KOPT-K1 (cell line): ENCODE data around the gene MTERF2.
A peak's percentile ranks its signal among the peaks of the same experiment; 100 is the strongest.
"Not testable (repeated sequence)": the region's sequence is repeated elsewhere in the genome, so short reads cannot be mapped to it uniquely, and the experiment has no call there.

Experiments used
- H3K27ac ChIP-seq: fragments of 200-600 bp; sonication (generic); 2 replicates; pipeline ENCODE4 v1.5.1; 2016; ENCODE audit warnings: antibody characterized with exemption, mild to moderate bottlenecking, low read depth, low read length; ENCODE audit not compliant: poor library complexity, severe bottlenecking
- H3K36me3 ChIP-seq: fragments of 200-600 bp; sonication (generic); 2 replicates; pipeline ENCODE4 v1.5.1; 2017; ENCODE audit warnings: antibody characterized with exemption, mild to moderate bottlenecking, low read length, moderate library complexity; ENCODE audit not compliant: insufficient read depth
- H3K9me3 ChIP-seq: fragments of 200-600 bp; sonication (generic); 2 replicates; pipeline ENCODE4 v1.5.1; 2017; ENCODE audit warnings: antibody characterized with exemption, low read length, mild to moderate bottlenecking; ENCODE audit not compliant: insufficient read depth, poor library complexity, severe bottlenecking

Gene MTERF2, protein sequence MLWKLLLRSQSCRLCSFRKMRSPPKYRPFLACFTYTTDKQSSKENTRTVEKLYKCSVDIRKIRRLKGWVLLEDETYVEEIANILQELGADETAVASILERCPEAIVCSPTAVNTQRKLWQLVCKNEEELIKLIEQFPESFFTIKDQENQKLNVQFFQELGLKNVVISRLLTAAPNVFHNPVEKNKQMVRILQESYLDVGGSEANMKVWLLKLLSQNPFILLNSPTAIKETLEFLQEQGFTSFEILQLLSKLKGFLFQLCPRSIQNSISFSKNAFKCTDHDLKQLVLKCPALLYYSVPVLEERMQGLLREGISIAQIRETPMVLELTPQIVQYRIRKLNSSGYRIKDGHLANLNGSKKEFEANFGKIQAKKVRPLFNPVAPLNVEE

GRCh38 chr12:106986625-106987389 is at the start of gene MTERF2:
Gene MTERF2, minus strand, starts transcription at chr12:106987146. Its CDS starts 8,432 bp downstream, at chr12:106978714.
- Histone ChIP-seq H3K36me3 (no peaks in the 10 kb centered on the region), H3K27ac (peak within 1 kb of the TSS; percentile 53), H3K9me3 (no peaks in the 10 kb centered on the region)

DNA sequence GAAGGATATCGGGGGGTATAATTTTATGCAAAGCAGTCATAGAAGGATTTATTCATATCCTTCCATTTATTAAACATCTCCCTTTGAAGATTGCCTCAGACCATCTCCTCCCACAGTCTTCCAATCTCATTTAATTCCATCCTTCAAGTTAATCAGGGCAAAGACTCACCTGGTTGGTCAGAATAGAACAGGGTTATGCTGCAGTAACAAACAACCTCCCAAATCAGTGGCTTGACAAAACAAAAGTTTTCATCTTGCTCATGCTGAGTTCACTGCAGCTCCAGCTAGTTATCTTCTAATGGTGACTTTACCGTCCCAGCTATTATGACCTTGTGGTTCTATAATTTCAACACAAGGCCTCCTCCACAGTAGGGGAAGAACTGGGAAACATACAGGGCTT is 48.8 kb upstream of the MTERF2 start:
- H3K27ac ChIP-seq: no peak overlapping the region
- H3K36me3 ChIP-seq: no peaks in the 10 kb centered on the region
- H3K9me3 ChIP-seq: no peaks in the 10 kb centered on the region

GRCh38 chr12:107033758-107034739 is 47.1 kb upstream of the MTERF2 start:
- Histone ChIP-seq H3K27ac (no peak overlapping the region), H3K9me3 (no peaks in the 10 kb centered on the region), H3K36me3 (no peaks in the 10 kb centered on the region)

DNA sequence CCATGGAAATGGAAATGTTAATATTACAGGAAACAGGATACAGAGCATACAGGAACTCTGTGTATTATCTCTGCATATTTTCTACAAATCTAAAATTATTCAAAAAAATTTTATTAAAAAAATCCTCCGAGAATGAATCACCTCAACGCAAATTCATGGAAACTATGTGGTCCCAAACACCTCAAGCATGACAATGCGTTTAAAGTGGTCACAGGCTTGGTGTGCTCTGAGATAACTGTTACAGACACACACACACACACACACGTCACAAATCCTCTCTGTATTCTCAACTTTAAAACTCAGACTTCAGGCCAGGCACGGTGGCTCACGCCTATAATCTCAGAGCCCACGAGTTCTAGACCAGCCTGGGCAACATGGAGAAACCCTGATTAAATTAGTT is 45.3 kb upstream of the MTERF2 start:
- H3K27ac ChIP-seq: no peak overlapping the region
- no peaks in the 10 kb centered on the region for H3K36me3 ChIP-seq
- no peaks in the 10 kb centered on the region for H3K9me3 ChIP-seq

- no peaks in the 10 kb centered on the region for H3K9me3 ChIP-seq
- H3K36me3 ChIP-seq: no peaks in the 10 kb centered on the region
- H3K27ac ChIP-seq: no peak overlapping the region
Measured at GRCh38 chr12:107031061-107031460, 44.1 kb upstream of the MTERF2 start.

DNA sequence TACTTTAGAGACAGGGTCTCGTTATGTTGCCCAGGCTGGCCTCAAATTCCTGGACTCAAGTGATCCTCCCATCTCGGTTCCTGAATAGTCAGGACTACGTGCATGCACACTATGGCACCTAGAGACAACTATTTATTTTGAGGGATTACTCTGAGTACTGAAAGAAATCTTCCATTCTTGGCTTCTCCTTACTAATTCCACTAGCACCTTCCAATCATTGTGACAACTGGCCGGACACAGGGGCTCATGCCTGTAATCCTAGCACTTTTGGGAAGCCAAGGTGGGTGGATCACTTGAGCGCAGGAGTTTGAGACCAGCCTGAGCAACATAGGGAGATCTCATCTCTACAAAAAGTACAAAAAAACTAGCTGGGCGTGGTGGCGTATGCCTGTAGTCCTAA is 42.1 kb upstream of the MTERF2 start:
- Histone ChIP-seq H3K27ac (no peak overlapping the region), H3K9me3 (no peaks in the 10 kb centered on the region), H3K36me3 (no peaks in the 10 kb centered on the region)

DNA sequence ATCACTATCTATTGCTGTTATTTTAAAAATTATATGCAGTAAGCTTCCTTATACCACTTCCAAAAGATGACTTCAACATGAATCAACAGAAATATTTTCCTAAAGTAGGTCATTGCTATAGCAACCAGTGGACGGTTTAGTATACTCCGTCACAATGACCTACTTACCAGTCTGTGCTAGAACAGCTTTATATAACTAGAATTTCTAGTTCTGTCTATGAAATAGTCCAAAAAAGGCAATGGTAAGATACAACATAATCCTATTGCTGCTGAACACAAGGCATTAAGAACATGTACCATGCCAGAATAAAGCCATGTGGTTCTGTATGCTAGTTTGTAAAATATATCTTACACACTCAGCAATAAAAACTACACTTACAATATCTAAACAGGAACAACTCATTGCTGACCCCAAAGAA is 40.7 kb upstream of the MTERF2 start:
- no peak overlapping the region for H3K27ac ChIP-seq
- H3K9me3 ChIP-seq: no peaks in the 10 kb centered on the region
- no peaks in the 10 kb centered on the region for H3K36me3 ChIP-seq

GRCh38 chr12:107026806-107027635 is 40.1 kb upstream of the MTERF2 start:
- Histone ChIP-seq H3K36me3 (no peaks in the 10 kb centered on the region), H3K9me3 (no peaks in the 10 kb centered on the region), H3K27ac (no peak overlapping the region)

DNA sequence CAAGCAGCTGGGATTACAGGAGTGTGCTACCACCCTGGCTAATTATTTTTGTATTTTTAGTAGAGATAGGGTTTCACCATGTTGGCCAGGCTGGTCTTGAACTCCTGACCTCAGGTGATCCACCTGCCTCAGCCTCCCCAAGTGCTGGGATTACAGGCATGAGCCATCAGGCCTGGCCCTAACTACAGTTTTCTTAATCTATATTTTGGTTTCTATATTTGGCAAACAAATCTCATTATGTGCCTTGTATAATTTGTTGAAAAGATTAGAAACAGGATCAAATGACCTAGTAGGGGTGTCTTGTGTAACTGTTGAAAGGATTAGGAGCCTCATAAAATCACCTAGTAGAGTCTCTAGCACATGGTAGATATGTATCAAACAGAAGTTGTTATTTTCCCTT is 39.4 kb upstream of the MTERF2 start:
- H3K27ac ChIP-seq, H3K9me3 ChIP-seq, H3K36me3 ChIP-seq: not testable (repeated sequence)

GRCh38 chr12:107025671-107026070 is 38.7 kb upstream of the MTERF2 start:
- H3K27ac ChIP-seq: no peak overlapping the region
- no peaks in the 10 kb centered on the region for H3K36me3 ChIP-seq
- H3K9me3 ChIP-seq: no peaks in the 10 kb centered on the region

- Histone ChIP-seq H3K9me3 (no peaks in the 10 kb centered on the region), H3K27ac (no peak overlapping the region), H3K36me3 (0 out of 2 replicates have a peak, but pooled peaks cover 4% of the 10 kb centered on the region)
Measured at GRCh38 chr12:107019546-107019945, 32.6 kb upstream of the MTERF2 start.

- Histone ChIP-seq H3K36me3 (0 out of 2 replicates have a peak, but pooled peaks cover 4% of the 10 kb centered on the region), H3K27ac (no peak overlapping the region), H3K9me3 (no peaks in the 10 kb centered on the region)
Measured at GRCh38 chr12:107017042-107017441, 30.1 kb upstream of the MTERF2 start.

DNA sequence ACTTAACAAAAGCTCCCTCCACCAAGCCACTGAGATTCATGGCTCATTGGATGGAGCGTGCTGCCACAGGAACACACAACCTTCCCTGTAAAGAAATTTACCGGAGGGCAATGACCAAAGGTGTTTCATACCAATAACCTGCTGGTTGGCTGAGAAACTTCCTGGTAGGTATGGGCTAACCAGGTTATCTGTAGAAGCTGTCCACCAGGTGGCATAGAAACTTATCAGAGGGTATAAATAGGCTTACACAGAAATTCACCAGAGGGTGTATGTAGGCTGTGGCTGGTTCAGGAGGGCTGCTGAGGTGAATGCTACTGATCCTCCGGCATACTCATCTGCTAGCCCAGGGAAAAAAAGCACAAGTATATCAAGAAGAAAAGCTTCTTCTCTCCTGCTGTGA is 27.1 kb upstream of the MTERF2 start:
- no peaks in the 10 kb centered on the region for H3K36me3 ChIP-seq
- H3K27ac ChIP-seq: no peak overlapping the region
- H3K9me3 ChIP-seq: peaks cover 2% of the 10 kb centered on the region

GRCh38 chr12:107012736-107013425 is 25.9 kb upstream of the MTERF2 start:
- no peak overlapping the region for H3K27ac ChIP-seq
- peaks cover 6% of the 10 kb centered on the region for H3K9me3 ChIP-seq
- no peaks in the 10 kb centered on the region for H3K36me3 ChIP-seq
